ENCODE data around the gene KMT2C. TPM values are rescaled to one million over a fixed set of nuclear protein-coding genes. Genes with fewer than 3 reads are reported as not detected.
"Not testable (repeated sequence)": the region's sequence is repeated elsewhere in the genome, so short reads cannot be mapped to it uniquely, and the experiment has no call there.

KMT2C gene
- total RNA-seq, 5 donors from 2014 or later (not counting 1 experiment from before 2014, with no cell fraction given), result 90.8 to 134 (median 116) TPM

DNA sequence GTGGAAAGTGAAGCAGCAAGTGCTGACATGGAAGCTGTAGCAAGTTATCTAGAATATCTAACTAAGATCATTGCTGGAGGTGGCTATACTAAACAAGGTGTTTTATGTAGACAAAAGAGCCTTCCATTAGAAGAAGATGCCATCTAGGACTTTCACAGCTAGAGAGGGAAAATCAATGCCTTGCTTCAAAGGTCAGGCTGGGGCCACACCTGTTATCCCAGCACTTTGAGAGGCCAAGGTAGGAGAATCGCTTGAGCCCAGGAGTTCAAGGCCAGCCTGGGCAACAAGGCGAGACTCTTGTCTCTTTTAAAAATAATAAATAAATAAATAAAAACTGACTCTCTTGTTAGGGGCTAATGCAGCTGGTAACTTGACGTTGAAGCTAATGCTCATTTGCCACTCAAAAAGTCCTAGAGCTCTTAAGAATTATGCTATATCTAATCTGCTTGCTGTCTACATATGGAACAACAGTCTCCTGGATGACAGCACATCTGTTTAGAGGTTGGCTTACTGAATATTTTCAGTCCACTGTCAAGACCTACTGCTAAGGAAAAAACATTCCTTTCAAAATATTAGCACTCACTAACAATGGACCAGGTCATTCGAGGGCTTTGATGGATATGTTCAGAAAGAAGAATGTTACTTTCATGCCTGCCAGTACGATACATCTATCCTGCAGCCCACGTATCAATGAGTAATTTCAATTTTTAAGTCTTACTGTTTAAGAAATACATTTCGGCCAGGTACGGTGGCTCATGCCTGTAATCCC lies 58.9 kb downstream of the KMT2C start:
- H3K27ac Mint-ChIP-seq; DNase-seq; H3K27me3 ChIP-seq (replicated peaks in 1 of 2; ENCODE audit: control insufficient read depth in 2 of 2, extremely low read depth in 1 of 2, insufficient read depth in 2 of 2, low read length in 1 of 2); ATAC-seq (replicated peaks in 1 of 4); H3K4me3 ChIP-seq (ENCODE audit: control insufficient read depth in 1 of 2, extremely low read depth in 1 of 2, low read length in 1 of 2); H3K4me1 ChIP-seq (ENCODE audit: control insufficient read depth in 1 of 2, extremely low read depth in 1 of 2, insufficient read depth in 2 of 2, low read length in 2 of 2); H3K36me3 ChIP-seq (ENCODE audit: control insufficient read depth in 2 of 2, extremely low read depth in 1 of 2, insufficient read depth in 1 of 2, low read length in 1 of 2); H3K27ac ChIP-seq (ENCODE audit: low read length); H3K4me3 Mint-ChIP-seq; H3K27me3 Mint-ChIP-seq; POLR2A ChIA-PET; CTCF ChIA-PET; H3K9me3 ChIP-seq: not testable (repeated sequence)
- 81% methylated on average over 6 of the region's 8 CpGs for WGBS (ENCODE audit: insufficient coverage)
- peaks cover 0 to 14% (median 11%) of the 10 kb centered on the region in 3 donors for H3K9me3 Mint-ChIP-seq
- peaks cover 12% of the 10 kb centered on the region for H3K36me3 Mint-ChIP-seq
- H3K4me1 Mint-ChIP-seq, result peaks cover 54 to 76% (median 66%) of the 10 kb centered on the region in 3 donors

DNA sequence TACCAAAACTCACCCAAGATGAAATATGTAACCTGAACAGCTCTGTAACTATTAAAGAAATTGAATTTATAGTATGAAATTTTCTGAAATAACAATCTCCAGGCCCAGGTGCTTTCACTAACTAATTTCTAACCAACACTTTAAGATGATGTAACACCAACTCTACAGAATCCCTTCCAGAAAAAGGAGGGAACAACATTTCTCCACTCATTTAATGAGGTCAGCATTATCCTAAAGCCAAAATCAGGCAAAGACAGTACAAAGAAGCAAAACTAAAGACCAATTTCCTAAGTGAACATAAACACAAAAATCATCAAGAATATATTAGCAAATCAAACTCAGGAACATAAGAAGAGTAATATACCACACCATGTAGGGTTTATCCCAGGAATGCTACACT lies 65.5 kb downstream of the KMT2C start:
- Histone ChIP-seq H3K9me3 (no peaks in the 10 kb centered on the region), H3K36me3 (ENCODE audit: control insufficient read depth in 2 of 2, extremely low read depth in 1 of 2, insufficient read depth in 1 of 2, low read length in 1 of 2) (no peaks in the 10 kb centered on the region), H3K4me3 (ENCODE audit: control insufficient read depth in 1 of 2, extremely low read depth in 1 of 2, low read length in 1 of 2) (no peak overlapping the region), H3K4me1 (ENCODE audit: control insufficient read depth in 1 of 2, extremely low read depth in 1 of 2, insufficient read depth in 2 of 2, low read length in 2 of 2) (peaks cover 0 to 14% of the 10 kb centered on the region in 2 experiments), H3K27me3 (replicated peaks in 1 of 2; ENCODE audit: control insufficient read depth in 2 of 2, extremely low read depth in 1 of 2, insufficient read depth in 2 of 2, low read length in 1 of 2) (no peaks in the 10 kb centered on the region), H3K27ac (ENCODE audit: low read length) (no peak overlapping the region)
- peaks cover 63 to 72% (median 67%) of the 10 kb centered on the region in 3 donors for H3K4me1 Mint-ChIP-seq
- no peak overlapping the region for H3K27ac Mint-ChIP-seq
- ChIA-PET CTCF (no interaction called here), POLR2A (no interaction called here)
- H3K27me3 Mint-ChIP-seq, result no peaks in the 10 kb centered on the region
- H3K4me3 Mint-ChIP-seq, result peak overlapping the region in 1 of 3 donors; percentile 3
- H3K9me3 Mint-ChIP-seq, result peaks cover 3 to 17% (median 13%) of the 10 kb centered on the region in 3 donors
- DNase-seq, result no peak
- H3K36me3 Mint-ChIP-seq, result peaks cover 40% of the 10 kb centered on the region
- ATAC-seq (replicated peaks in 1 of 4), result no peak

DNA sequence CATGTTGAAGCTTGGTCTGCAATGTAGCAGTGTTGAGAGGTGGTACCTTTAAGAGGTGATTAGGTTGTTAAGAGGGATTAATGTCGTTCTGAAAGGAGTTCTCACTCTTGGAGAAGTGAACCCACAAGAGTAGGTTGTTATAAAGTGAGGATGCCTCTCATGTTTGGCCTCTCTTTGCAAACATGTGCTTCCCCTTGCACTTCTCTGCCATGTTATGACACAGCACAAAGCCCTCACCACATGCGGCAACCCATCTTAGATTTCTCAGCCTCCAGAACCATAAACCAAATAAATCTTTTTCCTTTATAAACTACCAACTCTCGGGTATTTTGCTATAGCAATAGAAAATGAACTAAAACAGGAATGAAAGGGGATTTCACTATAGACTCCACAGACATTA lies 66.3 kb downstream of the KMT2C start:
- Histone ChIP-seq H3K27me3 (replicated peaks in 1 of 2; ENCODE audit: control insufficient read depth in 2 of 2, extremely low read depth in 1 of 2, insufficient read depth in 2 of 2, low read length in 1 of 2) (no peaks in the 10 kb centered on the region), H3K27ac (ENCODE audit: low read length) (no peak overlapping the region), H3K9me3 (no peaks in the 10 kb centered on the region), H3K4me3 (ENCODE audit: control insufficient read depth in 1 of 2, extremely low read depth in 1 of 2, low read length in 1 of 2) (no peak overlapping the region), H3K36me3 (ENCODE audit: control insufficient read depth in 2 of 2, extremely low read depth in 1 of 2, insufficient read depth in 1 of 2, low read length in 1 of 2) (no peaks in the 10 kb centered on the region), H3K4me1 (ENCODE audit: control insufficient read depth in 1 of 2, extremely low read depth in 1 of 2, insufficient read depth in 2 of 2, low read length in 2 of 2) (peaks cover 0 to 15% of the 10 kb centered on the region in 2 experiments)
- ChIA-PET CTCF (no interaction called here), POLR2A (no interaction called here)
- Mint-ChIP-seq H3K36me3 (peaks cover 40% of the 10 kb centered on the region), H3K27ac (peak overlapping the region in 1 of 2 donors; percentile 59), H3K27me3 (no peaks in the 10 kb centered on the region), H3K9me3 (peaks cover 3 to 17% (median 13%) of the 10 kb centered on the region in 3 donors), H3K4me3 (peak overlapping the region in 1 of 3 donors; percentile 9), H3K4me1 (peaks cover 68 to 72% (median 70%) of the 10 kb centered on the region in 3 donors)
- no peak for ATAC-seq (replicated peaks in 1 of 4)
- no CpG with 5 or more reads among the region's 3 CpGs for WGBS (ENCODE audit: insufficient coverage)
- no peak for DNase-seq

DNA sequence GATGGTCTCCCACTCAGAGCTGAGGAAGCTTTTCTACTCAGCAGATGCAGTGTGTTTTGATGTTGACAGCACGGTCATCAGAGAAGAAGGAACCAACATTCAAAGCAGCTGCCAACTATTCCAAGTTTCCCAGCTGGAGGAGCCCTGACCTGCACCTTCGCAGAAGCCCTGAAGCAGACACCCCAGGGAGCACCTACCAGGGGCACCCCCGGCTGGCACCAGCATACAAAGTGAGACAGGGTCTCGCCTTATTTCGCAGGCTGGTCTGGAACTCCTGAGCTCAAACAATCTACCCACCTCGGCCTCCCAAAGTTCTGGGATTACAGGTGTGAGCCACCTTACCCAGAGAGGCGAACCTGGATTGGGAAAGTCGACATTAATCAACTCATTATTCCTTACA lies 68.6 kb downstream of the KMT2C start:
- Mint-ChIP-seq H3K4me1 (peaks cover 76 to 83% (median 76%) of the 10 kb centered on the region in 3 donors), H3K36me3 (peaks cover 28% of the 10 kb centered on the region), H3K9me3 (peaks cover 2 to 7% (median 3%) of the 10 kb centered on the region in 3 donors), H3K4me3 (no peak overlapping the region), H3K27ac (no peak overlapping the region), H3K27me3 (no peaks in the 10 kb centered on the region)
- H3K36me3 ChIP-seq (ENCODE audit: control insufficient read depth in 2 of 2, extremely low read depth in 1 of 2, insufficient read depth in 1 of 2, low read length in 1 of 2), result no peaks in the 10 kb centered on the region
- H3K27ac ChIP-seq (ENCODE audit: low read length), result no peak overlapping the region
- no peak overlapping the region for H3K4me3 ChIP-seq (ENCODE audit: control insufficient read depth in 1 of 2, extremely low read depth in 1 of 2, low read length in 1 of 2)
- no peaks in the 10 kb centered on the region for H3K27me3 ChIP-seq (replicated peaks in 1 of 2; ENCODE audit: control insufficient read depth in 2 of 2, extremely low read depth in 1 of 2, insufficient read depth in 2 of 2, low read length in 1 of 2)
- WGBS (ENCODE audit: insufficient coverage), result 100% methylated on average over 2 of the region's 8 CpGs
- DNase-seq (no peak), ATAC-seq (replicated peaks in 1 of 4) (no peak)
- ChIA-PET CTCF (interaction anchor here in 1 of 2 donors (0.9 kb wide), 1 partner anchor 12 kb away, joined by 3 read pairs; no protein-coding TSS in a partner anchor), POLR2A (no interaction called here)
- peaks cover 0 to 13% of the 10 kb centered on the region in 2 experiments for H3K4me1 ChIP-seq (ENCODE audit: control insufficient read depth in 1 of 2, extremely low read depth in 1 of 2, insufficient read depth in 2 of 2, low read length in 2 of 2)
- H3K9me3 ChIP-seq, result no peaks in the 10 kb centered on the region

DNA sequence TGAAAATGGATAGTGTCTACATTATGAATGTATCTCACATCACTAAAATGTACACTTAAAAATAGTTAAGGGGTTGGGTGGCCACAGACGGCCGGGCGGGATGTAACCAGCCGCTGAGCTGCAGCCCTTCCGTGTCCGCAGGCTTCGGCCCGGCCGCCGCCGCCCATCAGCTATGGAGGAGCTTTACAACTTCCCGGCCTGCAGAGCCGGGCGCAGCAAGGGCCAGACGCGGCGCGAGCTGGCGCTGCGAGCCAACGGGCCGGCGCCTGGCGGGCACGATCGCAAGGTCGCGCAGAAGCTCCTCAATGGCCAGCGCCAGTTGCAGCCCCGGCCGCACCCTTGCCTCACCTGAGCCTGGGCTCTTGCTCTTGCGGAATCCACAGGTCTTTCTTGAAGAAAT lies 69.1 kb downstream of the KMT2C start:
- Histone ChIP-seq H3K4me3 (ENCODE audit: control insufficient read depth in 1 of 2, extremely low read depth in 1 of 2, low read length in 1 of 2) (no peak overlapping the region), H3K27ac (ENCODE audit: low read length) (no peak overlapping the region), H3K36me3 (ENCODE audit: control insufficient read depth in 2 of 2, extremely low read depth in 1 of 2, insufficient read depth in 1 of 2, low read length in 1 of 2) (no peaks in the 10 kb centered on the region), H3K4me1 (ENCODE audit: control insufficient read depth in 1 of 2, extremely low read depth in 1 of 2, insufficient read depth in 2 of 2, low read length in 2 of 2) (peaks cover 0 to 11% of the 10 kb centered on the region in 2 experiments), H3K27me3 (replicated peaks in 1 of 2; ENCODE audit: control insufficient read depth in 2 of 2, extremely low read depth in 1 of 2, insufficient read depth in 2 of 2, low read length in 1 of 2) (no peaks in the 10 kb centered on the region), H3K9me3 (no peaks in the 10 kb centered on the region)
- ATAC-seq (replicated peaks in 1 of 4), result no peak
- ChIA-PET POLR2A (no interaction called here), CTCF (interaction anchor here in 1 of 2 donors (0.9 kb wide), 1 partner anchor 11 kb away, joined by 3 read pairs; no protein-coding TSS in a partner anchor)
- no peak overlapping the region for H3K27ac Mint-ChIP-seq
- no peaks in the 10 kb centered on the region for H3K27me3 Mint-ChIP-seq
- WGBS (ENCODE audit: insufficient coverage), result 98% methylated on average over 29 of the region's 32 CpGs
- H3K4me1 Mint-ChIP-seq, result peaks cover 76 to 83% (median 76%) of the 10 kb centered on the region in 3 donors
- H3K4me3 Mint-ChIP-seq, result no peak overlapping the region
- H3K9me3 Mint-ChIP-seq, result peaks cover 2 to 7% (median 3%) of the 10 kb centered on the region in 3 donors
- no peak for DNase-seq
- peaks cover 25% of the 10 kb centered on the region for H3K36me3 Mint-ChIP-seq

DNA sequence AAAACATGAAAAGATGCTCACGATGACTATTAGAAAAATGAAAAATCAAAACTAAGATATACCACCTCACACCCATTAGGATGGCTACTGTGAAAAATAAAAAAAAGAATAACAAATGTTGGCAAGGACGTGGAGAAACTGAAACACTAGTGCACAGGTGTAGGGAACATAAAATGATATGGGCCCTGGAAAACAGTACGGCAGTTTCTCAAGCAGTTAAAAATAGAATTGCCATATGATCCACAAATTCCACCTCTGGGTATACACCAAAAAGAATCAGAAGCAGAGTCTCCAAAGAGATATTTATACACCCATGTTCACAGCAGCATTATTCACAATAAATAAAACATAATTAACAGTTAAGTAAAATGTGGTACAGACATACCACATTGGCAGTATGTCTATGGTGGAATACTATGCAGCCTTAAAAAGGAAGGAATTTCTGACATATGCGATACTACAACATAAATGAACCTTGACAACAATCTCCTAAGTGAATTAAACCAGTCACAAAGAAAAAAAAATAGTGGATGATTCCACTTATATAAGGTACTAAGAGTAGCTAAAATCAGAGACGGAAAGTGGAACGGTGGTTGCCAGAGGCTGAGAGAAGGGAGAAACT lies 69.7 kb downstream of the KMT2C start:
- H3K4me1 Mint-ChIP-seq, result peaks cover 73 to 83% (median 73%) of the 10 kb centered on the region in 3 donors
- no peaks in the 10 kb centered on the region for H3K27me3 ChIP-seq (replicated peaks in 1 of 2; ENCODE audit: control insufficient read depth in 2 of 2, extremely low read depth in 1 of 2, insufficient read depth in 2 of 2, low read length in 1 of 2)
- WGBS (ENCODE audit: insufficient coverage), result 82% methylated on average over 2 of the region's 6 CpGs
- DNase-seq, result no peak
- peaks cover 22% of the 10 kb centered on the region for H3K36me3 Mint-ChIP-seq
- no peak overlapping the region for H3K4me3 Mint-ChIP-seq
- ATAC-seq (replicated peaks in 1 of 4), result no peak
- H3K36me3 ChIP-seq (ENCODE audit: control insufficient read depth in 2 of 2, extremely low read depth in 1 of 2, insufficient read depth in 1 of 2, low read length in 1 of 2), result no peaks in the 10 kb centered on the region
- H3K9me3 ChIP-seq, result no peaks in the 10 kb centered on the region
- peaks cover 0 to 9% of the 10 kb centered on the region in 2 experiments for H3K4me1 ChIP-seq (ENCODE audit: control insufficient read depth in 1 of 2, extremely low read depth in 1 of 2, insufficient read depth in 2 of 2, low read length in 2 of 2)
- H3K27ac Mint-ChIP-seq, result no peak overlapping the region
- no peak overlapping the region for H3K27ac ChIP-seq (ENCODE audit: low read length)
- H3K9me3 Mint-ChIP-seq, result peaks cover 2 to 4% (median 3%) of the 10 kb centered on the region in 3 donors
- ChIA-PET CTCF (no interaction called here), POLR2A (no interaction called here)
- H3K4me3 ChIP-seq (ENCODE audit: control insufficient read depth in 1 of 2, extremely low read depth in 1 of 2, low read length in 1 of 2), result no peak overlapping the region
- H3K27me3 Mint-ChIP-seq, result no peaks in the 10 kb centered on the region

Data from T-cell (primary cell).